Activated naive CD4-positive, alpha-beta T cell treated with anti-CD3 and anti-CD28 coated beads, Interleukin-2, amount 50 U/mL, for 72 hours (primary cell): ENCODE data around the gene QTRT2. TPM values are rescaled to one million over a fixed set of nuclear protein-coding genes. Genes with fewer than 3 reads are reported as not detected.

Experiments
- ATAC-seq, 2 donors: fragments of 150-1000 bp; cut with Tn5 transposase; 2 replicates each; pipeline ENCODE4 v1.10.0; 2021; ENCODE audit warnings: mild to moderate bottlenecking in 2 of 2, moderate library complexity in 2 of 2
- DNase-seq, 2 donors: peaks; one replicate each; pipeline ENCODE4 v3.0.0; 2021 to 2022; ENCODE audit warnings: low spot score in 2 of 2
- H3K27ac Mint-ChIP-seq, 2 donors: one replicate each; pipeline ENCODE4 v1.8.0; 2022; ENCODE audit warnings: mild to moderate bottlenecking in 2 of 2, mixed read lengths in 2 of 2
- H3K36me3 Mint-ChIP-seq, 2 donors: one replicate each; pipeline ENCODE4 v1.8.0; 2022; ENCODE audit warnings: mixed read lengths in 2 of 2
- H3K9me3 Mint-ChIP-seq, 2 donors: one replicate each; pipeline ENCODE4 v1.8.0; 2022; ENCODE audit warnings: mixed read lengths in 2 of 2
- total RNA-seq, 2 donors: library from RNA; stranded (reverse); gene quantifications; one replicate each; pipeline ENCODE4 v1.2.3, GENCODE V29; 2022

QTRT2 gene
- total RNA-seq = 10 to 100 TPM; 28.9 to 38.0 TPM

- DNase-seq (peak; percentile 93 to 97), ATAC-seq (peak; percentile 93 to 98)
- Mint-ChIP-seq H3K27ac (peak within 1 kb of the TSS; percentile 94 to 98), H3K36me3 (peaks cover 18 to 26% of the 10 kb centered on the region in 2 donors), H3K9me3 (no peaks in the 10 kb centered on the region)
Observed at GRCh38 chr3:114056130-114057010, at the start of gene QTRT2, which contains the start of gene CCDC191. Gene QTRT2 (plus strand): TSS chr3:114056737. CDS start chr3:114065258, 8,521 bp downstream. Gene CCDC191 (minus strand): TSS chr3:114056526. CDS start chr3:114056466, 60 bp downstream.

GRCh38 chr3:114011059-114011797 is 45.3 kb upstream of the QTRT2 start:
- Mint-ChIP-seq H3K9me3 (no peaks in the 10 kb centered on the region), H3K27ac (no peak overlapping the region), H3K36me3 (no peaks in the 10 kb centered on the region)
- no peak for DNase-seq
- ATAC-seq = no peak

GRCh38 chr3:114014211-114014610 is 42.3 kb upstream of the QTRT2 start:
- no peak for DNase-seq
- no peaks in the 10 kb centered on the region for H3K9me3 Mint-ChIP-seq
- H3K27ac Mint-ChIP-seq = no peak overlapping the region
- no peaks in the 10 kb centered on the region for H3K36me3 Mint-ChIP-seq
- no peak for ATAC-seq

GRCh38 chr3:114019486-114019885 is 37.1 kb upstream of the QTRT2 start:
- peaks cover 0 to 4% of the 10 kb centered on the region in 2 donors for H3K9me3 Mint-ChIP-seq
- ATAC-seq (no peak), DNase-seq (no peak)
- no peaks in the 10 kb centered on the region for H3K36me3 Mint-ChIP-seq
- H3K27ac Mint-ChIP-seq = no peak overlapping the region

- peaks cover 0 to 4% of the 10 kb centered on the region in 2 donors for H3K9me3 Mint-ChIP-seq
- H3K36me3 Mint-ChIP-seq = no peaks in the 10 kb centered on the region
- DNase-seq = no peak
- H3K27ac Mint-ChIP-seq = no peak overlapping the region
- peak in 1 of 2 donors; percentile 93 for ATAC-seq
Observed at GRCh38 chr3:114020907-114021306, 35.6 kb upstream of the QTRT2 start.

- no peak overlapping the region for H3K27ac Mint-ChIP-seq
- DNase-seq (no peak), ATAC-seq (no peak)
- no peaks in the 10 kb centered on the region for H3K36me3 Mint-ChIP-seq
- peaks cover 0 to 4% of the 10 kb centered on the region in 2 donors for H3K9me3 Mint-ChIP-seq
Observed at GRCh38 chr3:114022145-114022802, 34.3 kb upstream of the QTRT2 start.

GRCh38 chr3:114025451-114025850 is 31.1 kb upstream of the QTRT2 start:
- no peak for ATAC-seq
- no peak for DNase-seq
- Mint-ChIP-seq H3K36me3 (no peaks in the 10 kb centered on the region), H3K9me3 (no peaks in the 10 kb centered on the region), H3K27ac (no peak overlapping the region)

GRCh38 chr3:114026331-114026730 is 30.2 kb upstream of the QTRT2 start:
- DNase-seq = no peak
- ATAC-seq = no peak
- Mint-ChIP-seq H3K9me3 (no peaks in the 10 kb centered on the region), H3K36me3 (no peaks in the 10 kb centered on the region), H3K27ac (no peak overlapping the region)

- no peak for DNase-seq
- Mint-ChIP-seq H3K36me3 (no peaks in the 10 kb centered on the region), H3K27ac (no peak overlapping the region), H3K9me3 (no peaks in the 10 kb centered on the region)
- ATAC-seq = peak in 1 of 2 donors; percentile 50
Observed at GRCh38 chr3:114033721-114034120, 22.8 kb upstream of the QTRT2 start.

- Mint-ChIP-seq H3K9me3 (no peaks in the 10 kb centered on the region), H3K27ac (no peak overlapping the region), H3K36me3 (no peaks in the 10 kb centered on the region)
- no peak for DNase-seq
- ATAC-seq = no peak
Observed at GRCh38 chr3:114034211-114034610, 22.3 kb upstream of the QTRT2 start.

GRCh38 chr3:114034787-114035545 is 21.6 kb upstream of the QTRT2 start:
- DNase-seq = no peak
- ATAC-seq = no peak
- no peaks in the 10 kb centered on the region for H3K9me3 Mint-ChIP-seq
- no peak overlapping the region for H3K27ac Mint-ChIP-seq
- H3K36me3 Mint-ChIP-seq = no peaks in the 10 kb centered on the region

- no peak for ATAC-seq
- Mint-ChIP-seq H3K9me3 (no peaks in the 10 kb centered on the region), H3K36me3 (no peaks in the 10 kb centered on the region), H3K27ac (no peak overlapping the region)
- no peak for DNase-seq
Observed at GRCh38 chr3:114035896-114036295, 20.6 kb upstream of the QTRT2 start.

GRCh38 chr3:114043205-114043604 is 13.3 kb upstream of the QTRT2 start:
- Mint-ChIP-seq H3K36me3 (no peaks in the 10 kb centered on the region), H3K9me3 (no peaks in the 10 kb centered on the region), H3K27ac (no peak overlapping the region)
- DNase-seq (no peak), ATAC-seq (no peak)

GRCh38 chr3:114052216-114052615 is 4.3 kb upstream of the QTRT2 start:
- H3K36me3 Mint-ChIP-seq = peaks cover 9 to 10% of the 10 kb centered on the region in 2 donors
- DNase-seq = no peak
- ATAC-seq = no peak
- H3K9me3 Mint-ChIP-seq = no peaks in the 10 kb centered on the region
- H3K27ac Mint-ChIP-seq = no peak overlapping the region

GRCh38 chr3:114057011-114057347 is 442 bp downstream of the QTRT2 start:
- ATAC-seq (peak; percentile 4 to 11), DNase-seq (no peak)
- Mint-ChIP-seq H3K27ac (peak overlapping the region; percentile 94 to 98), H3K36me3 (peaks cover 18 to 26% of the 10 kb centered on the region in 2 donors), H3K9me3 (no peaks in the 10 kb centered on the region)

GRCh38 chr3:114058646-114059045 is 2.1 kb downstream of the QTRT2 start:
- H3K27ac Mint-ChIP-seq = no peak overlapping the region
- ATAC-seq = no peak
- H3K36me3 Mint-ChIP-seq = peaks cover 18 to 26% of the 10 kb centered on the region in 2 donors

More at GRCh38 chr3:114058646-114059045, 2.1 kb downstream of the QTRT2 start:
- no peak for DNase-seq
- H3K9me3 Mint-ChIP-seq = no peaks in the 10 kb centered on the region
